Natural killer cell (primary cell): Measurements from ENCODE around the gene GPC5. TPM values are rescaled to one million over a fixed set of nuclear protein-coding genes. Genes with fewer than 3 reads are reported as not detected.

Experiments used
- ATAC-seq, 3 donors: fragments of 150-1000 bp in 2 of 3; fragments of 200-7000 bp in 1 of 3; cut with Tn5 transposase; 1 replicate in 1 of 3; 2 replicates in 2 of 3; pipeline ENCODE4 v1.10.0; 2021; ENCODE audit warnings: mild to moderate bottlenecking in 2 of 3, moderate library complexity in 2 of 3
- DNase-seq, 2 donors: peaks; one replicate each; pipeline versions ENCODE4 v3.0.0 to v3.0.0-alpha.2; 2013 to 2021; ENCODE audit warnings: mixed read lengths in 1 of 2
- H3K27ac ChIP-seq: one replicate; pipeline ENCODE4 v1.5.1; 2013; ENCODE audit warnings: mild to moderate bottlenecking, low read length
- H3K27me3 ChIP-seq: one replicate; pipeline ENCODE4 v1.6.1; 2013; ENCODE audit warnings: low read length; ENCODE audit not compliant: control insufficient read depth, insufficient read depth
- H3K36me3 ChIP-seq: one replicate; pipeline ENCODE4 v1.6.1; 2013; ENCODE audit warnings: low read length; ENCODE audit not compliant: control insufficient read depth, insufficient read depth
- H3K4me1 ChIP-seq: one replicate; pipeline ENCODE4 v1.6.1; 2013; ENCODE audit warnings: low read length; ENCODE audit not compliant: control insufficient read depth, insufficient read depth
- H3K4me3 ChIP-seq: one replicate; pipeline ENCODE4 v1.5.1; 2013; ENCODE audit warnings: low read length
- H3K9me3 ChIP-seq: one replicate; pipeline ENCODE4 v1.6.1; 2013; ENCODE audit warnings: low read length; ENCODE audit not compliant: control insufficient read depth, insufficient read depth
- H3K27ac Mint-ChIP-seq, 2 donors: one replicate each; pipeline ENCODE4 v1.8.0; 2022; ENCODE audit warnings: mild to moderate bottlenecking in 2 of 2, mixed read lengths in 2 of 2, moderate library complexity in 1 of 2
- H3K27me3 Mint-ChIP-seq, 2 donors: one replicate each; pipeline ENCODE4 v1.8.0; 2022; ENCODE audit warnings: low read depth in 2 of 2, mixed read lengths in 2 of 2
- H3K36me3 Mint-ChIP-seq: one replicate; pipeline ENCODE4 v1.8.0; 2022; ENCODE audit warnings: mixed read lengths
- H3K4me1 Mint-ChIP-seq, 2 donors: one replicate each; pipeline ENCODE4 v1.8.0; 2022; ENCODE audit warnings: mixed read lengths in 2 of 2
- H3K4me3 Mint-ChIP-seq: one replicate; pipeline ENCODE4 v1.8.0; 2022; ENCODE audit warnings: mild to moderate bottlenecking, moderate library complexity, mixed read lengths
- H3K9me3 Mint-ChIP-seq, 2 donors: one replicate each; pipeline ENCODE4 v1.8.0; 2022; ENCODE audit warnings: mixed read lengths in 2 of 2
- WGBS: methylation state at CpG from one replicate; pipeline ENCODE4 v1.1.7; 2013; ENCODE audit warnings: missing lambda C conversion rate; ENCODE audit not compliant: insufficient coverage; 5-methylcytosine and 5-hydroxymethylcytosine counted together
- intact Hi-C: fragments of 100-400 bp; cut with micrococcal nuclease; formaldehyde crosslinking; loops from one replicate; pipeline ENCODE4 v1.14.2; 2022
- total RNA-seq, 4 donors: library from RNA; stranded (reverse); fragments of 120-200 nt in 1 of 4; gene quantifications; one replicate each; pipeline versions ENCODE4 v1.2.3 to v1.2.4, GENCODE V29; 2013 to 2022
- TF ChIP-seq, protein P1 (sequence below): fragments of 200-600 bp; IDR thresholded peaks from one replicate; pipeline ENCODE4 v1.8.0; 2022; ENCODE audit warnings: antibody characterized with exemption

The GPC5 gene
- total RNA-seq, 3 donors from 2014 or later (not counting 1 experiment from before 2014, with no cell fraction given), result not detected

DNA sequence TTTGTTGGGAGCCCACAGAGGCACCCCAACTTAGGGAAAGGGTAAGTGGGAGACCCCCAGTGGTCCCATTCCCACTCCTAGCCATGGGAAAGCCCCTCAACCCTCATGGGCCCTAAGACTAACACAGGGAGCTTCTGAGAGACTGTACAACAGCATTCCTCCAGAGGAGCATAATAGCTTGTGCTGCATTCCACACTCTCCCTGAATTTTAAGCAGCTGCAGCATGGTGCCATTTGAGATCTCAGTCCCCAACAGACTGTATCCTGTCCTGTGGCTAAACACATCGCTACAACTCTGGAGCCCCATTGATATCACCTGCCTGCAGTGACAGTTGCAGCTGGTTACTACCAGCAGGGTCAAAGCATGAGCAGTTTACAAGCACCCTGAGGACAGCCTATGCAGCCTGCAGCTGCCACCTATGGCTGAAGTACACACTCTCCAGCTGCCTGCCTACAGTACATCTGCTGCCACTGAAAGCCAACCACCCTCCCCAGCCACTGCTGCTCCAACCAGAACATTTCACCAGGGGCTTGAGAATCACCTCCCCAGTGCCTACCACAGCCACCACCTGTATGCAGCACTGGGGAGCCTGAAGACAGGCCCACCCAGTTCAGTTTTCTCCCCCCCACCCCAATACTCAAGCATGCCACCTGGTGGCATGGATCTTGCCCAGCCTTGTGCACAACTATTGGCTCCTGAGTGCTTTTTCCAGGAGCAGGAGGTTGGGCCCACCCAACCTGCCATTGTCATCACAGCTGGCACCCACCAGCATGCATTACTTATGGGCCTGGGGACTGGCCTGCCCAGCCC is 557.3 kb downstream of the GPC5 start:
- 90% methylated on average over 1 of the region's 1 CpG for WGBS
- Histone ChIP-seq H3K4me1 (no peaks in the 10 kb centered on the region), H3K9me3 (peaks cover 6% of the 10 kb centered on the region), H3K27me3 (no peaks in the 10 kb centered on the region), H3K36me3 (no peaks in the 10 kb centered on the region), H3K4me3 (no peak overlapping the region), H3K27ac (no peak overlapping the region)
- Mint-ChIP-seq H3K4me3 (no peak overlapping the region), H3K27ac (no peak overlapping the region), H3K4me1 (no peaks in the 10 kb centered on the region), H3K27me3 (no peaks in the 10 kb centered on the region), H3K9me3 (peaks cover 14 to 29% of the 10 kb centered on the region in 2 donors), H3K36me3 (peaks cover 18% of the 10 kb centered on the region)
- ATAC-seq (no peak), DNase-seq (no peak)
- TF ChIP-seq, protein P1, sequence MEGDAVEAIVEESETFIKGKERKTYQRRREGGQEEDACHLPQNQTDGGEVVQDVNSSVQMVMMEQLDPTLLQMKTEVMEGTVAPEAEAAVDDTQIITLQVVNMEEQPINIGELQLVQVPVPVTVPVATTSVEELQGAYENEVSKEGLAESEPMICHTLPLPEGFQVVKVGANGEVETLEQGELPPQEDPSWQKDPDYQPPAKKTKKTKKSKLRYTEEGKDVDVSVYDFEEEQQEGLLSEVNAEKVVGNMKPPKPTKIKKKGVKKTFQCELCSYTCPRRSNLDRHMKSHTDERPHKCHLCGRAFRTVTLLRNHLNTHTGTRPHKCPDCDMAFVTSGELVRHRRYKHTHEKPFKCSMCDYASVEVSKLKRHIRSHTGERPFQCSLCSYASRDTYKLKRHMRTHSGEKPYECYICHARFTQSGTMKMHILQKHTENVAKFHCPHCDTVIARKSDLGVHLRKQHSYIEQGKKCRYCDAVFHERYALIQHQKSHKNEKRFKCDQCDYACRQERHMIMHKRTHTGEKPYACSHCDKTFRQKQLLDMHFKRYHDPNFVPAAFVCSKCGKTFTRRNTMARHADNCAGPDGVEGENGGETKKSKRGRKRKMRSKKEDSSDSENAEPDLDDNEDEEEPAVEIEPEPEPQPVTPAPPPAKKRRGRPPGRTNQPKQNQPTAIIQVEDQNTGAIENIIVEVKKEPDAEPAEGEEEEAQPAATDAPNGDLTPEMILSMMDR, result no peak
- intact Hi-C loops, result no loop called here

DNA sequence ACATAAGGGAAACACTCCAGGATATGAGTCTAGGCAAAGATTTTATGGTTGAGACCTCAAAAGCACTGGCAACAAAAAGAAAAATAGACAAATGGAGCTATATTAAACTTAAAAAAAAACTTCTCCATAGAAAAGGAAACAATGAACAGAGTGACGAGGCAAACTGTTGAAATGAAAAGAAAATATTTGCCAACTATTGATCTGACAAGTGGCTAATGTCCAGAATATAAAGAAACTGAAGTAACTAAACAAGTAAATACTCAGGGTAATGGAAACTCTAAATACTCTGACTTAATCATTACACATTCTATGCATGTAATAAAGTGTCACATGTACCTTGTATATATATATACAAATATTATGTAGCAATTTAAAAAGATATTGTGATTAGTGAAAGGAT is 562.5 kb downstream of the GPC5 start:
- H3K4me3 Mint-ChIP-seq, result no peak overlapping the region
- H3K4me1 Mint-ChIP-seq, result no peaks in the 10 kb centered on the region
- H3K36me3 ChIP-seq, result no peaks in the 10 kb centered on the region
- TF ChIP-seq, protein P1, result no peak
- no peaks in the 10 kb centered on the region for H3K27me3 Mint-ChIP-seq
- H3K27ac ChIP-seq, result no peak overlapping the region
- no peak for DNase-seq
- peaks cover 6% of the 10 kb centered on the region for H3K9me3 ChIP-seq
- peaks cover 20% of the 10 kb centered on the region for H3K36me3 Mint-ChIP-seq
- no peak overlapping the region for H3K27ac Mint-ChIP-seq
- intact Hi-C loops, result no loop called here
- H3K9me3 Mint-ChIP-seq, result peaks cover 6 to 21% of the 10 kb centered on the region in 2 donors
- no peaks in the 10 kb centered on the region for H3K27me3 ChIP-seq
- no peak overlapping the region for H3K4me3 ChIP-seq
- H3K4me1 ChIP-seq, result no peaks in the 10 kb centered on the region
- 60% methylated on average over 1 of the region's 1 CpG for WGBS
- ATAC-seq, result no peak

DNA sequence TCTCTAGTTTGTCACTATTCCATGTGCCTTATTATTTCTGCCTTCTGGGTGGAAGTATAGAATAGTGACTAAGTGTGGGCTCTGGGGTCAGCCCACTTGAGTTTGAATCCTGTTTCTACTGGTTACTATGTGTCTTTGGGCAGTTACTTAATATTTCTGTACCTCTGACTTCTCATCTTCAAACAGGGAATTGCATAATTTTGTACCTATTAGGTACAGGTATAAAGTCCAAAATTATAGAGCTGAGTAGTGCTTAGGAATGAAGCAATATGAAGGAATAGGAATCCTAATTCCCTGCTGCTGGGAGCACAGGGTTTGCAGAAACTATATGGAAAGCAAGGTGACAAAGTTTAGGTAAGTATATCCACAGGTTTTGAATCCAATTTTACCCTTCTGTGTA is 564.5 kb downstream of the GPC5 start:
- peaks cover 7% of the 10 kb centered on the region for H3K36me3 Mint-ChIP-seq
- intact Hi-C loops, result no loop called here
- TF ChIP-seq, protein P1, result no peak

DNA sequence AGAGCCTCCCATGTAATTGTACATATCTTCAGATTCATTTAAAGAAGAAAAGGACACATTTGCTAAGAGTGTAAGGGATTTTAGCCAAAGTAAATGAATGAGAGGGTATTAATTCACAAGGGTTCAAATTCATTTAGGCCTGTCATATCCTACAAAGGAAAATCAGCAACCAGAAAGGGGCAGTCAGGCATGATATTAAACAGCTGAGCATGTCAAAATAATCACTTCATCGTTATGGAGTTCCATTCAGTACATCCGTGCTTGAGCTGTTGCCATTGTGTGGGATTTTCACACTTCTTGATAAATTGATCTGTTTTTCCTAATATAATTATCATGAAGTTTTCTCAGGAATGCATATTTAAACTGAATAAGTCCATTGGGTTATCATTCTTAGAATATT is 567.1 kb downstream of the GPC5 start:
- H3K4me1 ChIP-seq, result no peaks in the 10 kb centered on the region
- peaks cover 4 to 10% of the 10 kb centered on the region in 2 donors for H3K9me3 Mint-ChIP-seq
- no peak overlapping the region for H3K4me3 ChIP-seq
- no peaks in the 10 kb centered on the region for H3K36me3 ChIP-seq
- no peaks in the 10 kb centered on the region for H3K9me3 ChIP-seq
- peaks cover 4% of the 10 kb centered on the region for H3K36me3 Mint-ChIP-seq
- H3K4me3 Mint-ChIP-seq, result no peak overlapping the region
- no peaks in the 10 kb centered on the region for H3K27me3 Mint-ChIP-seq
- H3K27me3 ChIP-seq, result no peaks in the 10 kb centered on the region
- no peak overlapping the region for H3K27ac ChIP-seq
- TF ChIP-seq, protein P1, result no peak
- ATAC-seq, result no peak
- H3K4me1 Mint-ChIP-seq, result no peaks in the 10 kb centered on the region
- intact Hi-C loops, result no loop called here
- no peak for DNase-seq
- no peak overlapping the region for H3K27ac Mint-ChIP-seq
- WGBS, result 100% methylated on average over 2 of the region's 2 CpGs

More for the DNA sequence above, 564.5 kb downstream of the GPC5 start:
- H3K27ac Mint-ChIP-seq, result no peak overlapping the region
- H3K9me3 ChIP-seq, result no peaks in the 10 kb centered on the region
- H3K4me3 ChIP-seq, result no peak overlapping the region
- no peak for ATAC-seq
- no peaks in the 10 kb centered on the region for H3K27me3 Mint-ChIP-seq
- DNase-seq, result no peak
- H3K27me3 ChIP-seq, result no peaks in the 10 kb centered on the region
- H3K4me1 ChIP-seq, result no peaks in the 10 kb centered on the region
- H3K27ac ChIP-seq, result no peak overlapping the region
- H3K4me3 Mint-ChIP-seq, result no peak overlapping the region
- no peaks in the 10 kb centered on the region for H3K36me3 ChIP-seq
- H3K4me1 Mint-ChIP-seq, result no peaks in the 10 kb centered on the region
- peaks cover 4 to 7% of the 10 kb centered on the region in 2 donors for H3K9me3 Mint-ChIP-seq
